HG02943 (cell line): ENCODE measurements around the gene PERP.
"Not testable (repeated sequence)": the region's sequence is repeated elsewhere in the genome, so short reads cannot be mapped to it uniquely, and the experiment has no call there.

Experiments used
- ATAC-seq: cut with Tn5 transposase; IDR thresholded peaks from one replicate; pipeline ENCODE4 v1.9.1; 2021; ENCODE audit warnings: mild to moderate bottlenecking, low read depth, moderate library complexity; ENCODE audit not compliant: unreplicated experiment

The PERP gene

DNA sequence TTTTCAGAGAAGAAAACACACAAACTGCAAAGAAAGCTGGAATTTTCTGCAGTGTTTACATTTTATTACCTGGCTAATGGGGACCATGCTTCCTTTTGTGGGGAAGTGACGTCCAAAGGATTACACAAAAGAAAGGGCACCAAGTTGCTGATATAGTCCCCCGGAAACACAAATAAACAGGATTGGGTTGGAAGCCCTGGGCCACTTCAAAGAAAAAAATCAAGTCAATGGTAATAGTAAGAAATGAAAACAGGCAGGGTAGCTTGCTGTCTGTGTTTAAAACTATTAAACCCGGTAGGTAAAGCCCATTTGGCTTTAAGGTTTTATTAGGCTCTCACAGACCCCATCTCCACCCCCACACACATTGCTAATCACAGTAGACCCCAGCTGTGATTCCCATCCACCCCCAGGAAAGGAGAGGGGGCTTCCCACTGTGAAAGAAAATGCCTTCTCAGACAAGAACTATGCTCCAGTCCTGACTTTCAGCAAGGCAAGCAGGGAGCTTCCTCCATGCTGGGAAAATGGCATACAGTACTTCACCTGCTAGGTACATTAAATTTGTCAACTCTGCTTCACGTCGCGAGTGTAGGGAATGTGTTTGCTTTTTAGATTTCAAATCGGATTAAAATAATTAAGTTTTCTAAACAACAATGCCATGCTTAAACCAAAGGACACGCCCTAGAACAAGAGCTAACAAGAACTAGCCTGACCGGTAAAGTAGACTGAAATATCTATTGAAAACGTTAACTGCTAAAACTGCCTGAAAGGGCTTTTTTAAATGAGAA, 1.1 kb downstream of the PERP start:
- no peak for ATAC-seq

DNA sequence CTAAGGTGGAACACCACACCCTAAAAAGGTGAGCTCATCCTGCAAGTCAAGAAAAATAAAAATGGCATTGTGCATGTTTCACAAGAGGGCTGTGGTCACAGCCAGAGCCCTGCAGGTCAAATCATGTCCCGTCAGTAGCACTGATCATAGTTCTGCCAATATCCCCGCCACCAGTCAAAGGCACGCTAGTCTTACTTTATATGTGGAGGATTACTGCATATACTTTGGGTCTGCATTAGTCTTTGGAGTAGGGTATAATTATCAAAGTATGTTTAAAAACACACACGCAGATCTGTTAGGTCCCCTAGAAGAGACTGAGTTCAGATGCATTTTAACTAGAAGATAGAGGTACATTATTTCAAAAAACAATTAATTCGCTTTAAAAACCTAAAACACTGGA, 1.8 kb downstream of the PERP start:
- ATAC-seq: no peak

DNA sequence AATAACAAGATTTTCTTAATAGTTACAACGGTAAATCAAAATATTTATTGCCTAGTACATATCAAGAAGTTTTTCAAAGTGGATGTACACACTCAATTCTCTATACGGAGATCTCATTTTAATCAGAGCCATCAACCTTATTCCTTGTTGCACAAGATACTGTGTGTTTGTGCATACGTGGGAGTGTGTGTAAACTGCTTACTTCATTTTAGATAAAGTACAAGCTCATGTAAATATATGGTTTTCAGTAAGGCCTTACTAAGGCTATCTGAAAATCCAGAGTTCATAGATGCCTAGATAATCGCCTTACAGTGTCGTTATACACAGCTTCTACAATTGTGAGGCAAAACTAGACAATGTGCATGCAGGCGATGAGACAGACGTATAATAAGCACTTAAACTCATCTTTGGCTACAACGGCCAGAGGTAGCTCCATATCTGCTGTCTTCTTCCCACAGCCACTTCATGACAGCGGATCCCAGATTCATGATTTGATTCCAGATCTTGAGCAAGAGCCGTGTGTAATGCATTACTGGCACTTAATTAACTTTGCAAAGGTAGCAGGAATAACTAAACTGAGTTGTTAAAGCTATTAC, 2.5 kb downstream of the PERP start:
- ATAC-seq: no peak

DNA sequence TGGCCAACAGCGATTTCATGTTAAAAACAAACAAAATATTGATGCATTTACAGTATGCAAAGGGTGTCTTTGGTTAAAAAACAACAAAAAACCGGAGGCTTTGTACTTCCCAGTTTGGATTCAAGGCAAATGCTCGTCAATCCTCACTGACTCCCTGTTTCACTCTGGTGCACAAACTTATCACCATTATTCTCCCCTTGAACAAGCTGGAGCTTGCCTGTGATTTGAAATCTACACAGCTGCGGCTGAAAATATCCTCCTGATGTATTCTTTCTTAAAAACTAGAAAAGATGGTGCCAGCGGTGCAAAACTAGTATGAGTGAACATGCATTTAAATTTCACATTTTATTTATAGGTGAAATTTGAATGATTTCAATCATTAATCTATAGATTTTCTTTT, 3.3 kb downstream of the PERP start:
- ATAC-seq: no peak

DNA sequence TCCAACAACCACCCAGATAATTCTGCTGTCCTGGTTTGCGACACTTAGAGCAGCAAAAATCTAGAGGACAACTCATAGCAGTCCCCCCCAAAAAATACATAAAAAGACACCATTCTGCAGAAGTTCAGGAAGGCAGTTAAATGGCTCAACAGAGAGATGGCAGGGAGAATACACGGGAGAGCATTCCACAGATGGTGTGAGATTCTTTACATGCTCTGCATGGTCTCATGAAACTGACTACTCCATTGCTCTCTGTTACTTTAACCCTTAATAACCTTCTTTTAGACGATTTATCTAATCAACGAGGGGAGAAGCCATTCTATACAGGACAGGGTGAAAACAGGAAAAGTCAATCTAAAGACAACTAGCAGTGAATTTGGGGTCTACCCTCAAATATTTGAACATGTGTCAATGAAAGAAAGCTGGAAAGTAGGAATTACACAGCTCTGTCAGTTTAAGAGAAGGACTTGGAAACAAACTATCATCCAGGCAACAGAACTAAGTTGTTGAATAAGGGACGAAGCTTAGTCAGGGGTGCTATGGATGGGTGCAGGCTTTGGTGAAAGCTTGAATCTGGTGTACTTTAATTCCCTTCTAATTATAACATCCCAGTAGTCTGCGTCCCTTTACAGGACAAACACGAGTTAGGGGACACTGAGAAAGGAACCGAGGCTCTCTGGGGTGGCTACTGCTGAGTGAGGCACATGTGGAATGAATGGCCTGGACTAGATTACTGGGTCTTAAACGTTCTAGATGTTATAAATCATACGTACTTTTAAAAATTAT, 5.1 kb downstream of the PERP start:
- no peak for ATAC-seq

DNA sequence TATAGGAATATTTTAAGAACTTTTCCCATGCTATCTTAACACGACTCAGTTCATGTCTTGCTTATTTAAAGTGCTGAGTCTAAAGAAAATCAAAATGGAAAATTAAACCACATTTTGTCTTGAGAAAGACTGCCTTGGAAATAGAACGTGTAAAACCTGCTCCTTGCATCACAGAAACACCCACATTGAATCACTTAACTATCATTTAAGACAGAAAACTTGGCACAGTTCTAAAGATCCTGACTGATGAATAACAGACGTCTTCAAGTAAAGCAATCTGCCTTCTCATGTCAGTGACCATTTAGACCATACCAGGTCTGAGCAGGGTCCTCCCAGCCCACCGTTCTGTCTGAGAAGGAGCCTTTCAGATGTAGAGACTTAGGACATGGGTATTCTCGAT, 7.4 kb downstream of the PERP start:
- ATAC-seq: no peak

DNA sequence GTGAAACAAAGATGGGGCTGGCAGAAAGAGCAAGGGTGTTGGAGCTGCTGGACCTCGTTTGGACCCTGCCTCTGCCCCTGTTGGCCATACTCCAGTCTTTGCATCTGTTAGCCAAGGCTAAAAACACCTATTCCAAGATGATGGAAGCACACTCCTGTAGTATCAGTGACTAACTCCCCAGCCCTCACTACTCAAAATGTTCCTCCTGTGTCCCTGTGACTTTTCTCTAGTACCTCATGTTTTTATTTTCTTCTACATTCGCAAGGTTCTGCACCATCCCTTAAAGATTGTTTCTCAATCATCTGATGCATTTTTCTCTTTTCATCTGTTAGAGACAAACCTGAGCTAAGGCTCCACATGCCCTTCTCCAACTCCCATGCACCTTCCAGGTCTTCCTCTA, 8.9 kb downstream of the PERP start:
- no peak for ATAC-seq

DNA sequence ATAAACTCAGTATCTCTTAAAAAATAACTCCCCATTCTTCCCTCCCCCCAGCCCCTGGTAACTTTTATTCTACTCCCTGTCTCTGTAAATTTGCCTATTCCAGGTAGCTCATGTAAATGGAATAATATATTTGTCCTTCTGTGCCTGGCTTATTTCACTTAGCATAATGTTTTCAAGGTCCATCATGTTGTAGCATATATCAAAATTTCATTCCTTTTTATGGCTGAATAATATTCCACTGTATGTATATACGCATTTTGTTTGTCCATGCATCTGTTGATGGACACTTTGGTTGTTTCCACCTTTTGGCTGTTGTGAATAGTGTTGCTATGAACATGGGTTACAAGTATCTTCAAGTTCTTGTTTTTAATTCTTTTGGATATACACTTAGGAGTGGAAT, 13.0 kb downstream of the PERP start:
- no peak for ATAC-seq

DNA sequence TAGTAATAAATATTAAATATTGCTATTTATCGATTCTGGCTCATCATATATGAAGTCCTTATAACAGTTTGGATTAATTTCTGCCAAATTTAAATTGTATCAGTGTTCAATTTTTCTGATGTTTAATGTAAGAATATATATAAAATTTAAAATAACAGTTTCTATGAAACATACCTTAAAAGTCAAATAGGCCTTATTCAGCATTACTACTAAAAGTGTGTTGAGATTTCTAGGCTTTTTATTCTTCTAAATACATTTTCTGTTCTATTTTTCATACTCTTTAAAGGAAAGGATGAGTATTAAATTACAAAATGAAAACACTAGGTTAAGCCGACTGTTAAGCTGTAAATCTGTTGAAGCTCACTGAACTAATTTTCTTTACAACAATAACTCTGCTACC, 13.6 kb downstream of the PERP start:
- no peak for ATAC-seq

DNA sequence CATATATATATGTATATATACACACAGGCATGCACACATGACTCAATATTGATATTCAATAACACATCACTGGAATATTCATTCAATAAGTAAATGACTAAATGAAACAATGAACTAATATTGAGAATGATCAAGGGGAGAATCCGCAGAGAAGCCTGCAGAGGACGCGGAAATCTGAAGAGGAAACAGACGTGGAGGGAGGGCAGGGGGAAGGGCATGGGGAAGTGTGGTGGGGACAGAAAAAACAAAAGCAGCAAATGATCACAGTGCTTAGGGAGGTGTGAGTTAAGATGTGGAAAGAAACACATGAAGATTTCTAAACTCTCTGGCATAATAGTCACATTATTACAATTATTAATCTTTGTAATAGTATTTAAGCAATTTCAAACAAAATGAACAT, 14.5 kb downstream of the PERP start:
- ATAC-seq: no peak

DNA sequence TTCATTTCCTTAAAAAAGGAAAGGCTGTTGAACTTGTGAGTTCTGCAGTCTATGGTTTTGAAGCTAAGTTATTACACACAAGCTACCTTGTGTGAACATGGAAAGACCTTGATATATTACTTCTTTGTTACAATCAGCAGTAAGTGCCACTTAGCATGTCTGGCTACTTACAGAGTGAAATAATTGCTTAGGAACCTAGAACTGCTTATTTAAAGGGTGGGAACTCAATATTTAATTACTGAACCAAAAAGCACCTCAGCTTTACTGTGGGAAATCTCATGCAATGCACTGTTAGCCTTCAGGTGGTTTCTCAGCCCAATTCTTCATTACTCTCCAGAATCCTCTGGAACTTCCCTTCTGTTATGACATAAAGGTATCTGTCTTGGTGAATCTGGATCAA, 17.9 kb downstream of the PERP start:
- ATAC-seq: no peak

DNA sequence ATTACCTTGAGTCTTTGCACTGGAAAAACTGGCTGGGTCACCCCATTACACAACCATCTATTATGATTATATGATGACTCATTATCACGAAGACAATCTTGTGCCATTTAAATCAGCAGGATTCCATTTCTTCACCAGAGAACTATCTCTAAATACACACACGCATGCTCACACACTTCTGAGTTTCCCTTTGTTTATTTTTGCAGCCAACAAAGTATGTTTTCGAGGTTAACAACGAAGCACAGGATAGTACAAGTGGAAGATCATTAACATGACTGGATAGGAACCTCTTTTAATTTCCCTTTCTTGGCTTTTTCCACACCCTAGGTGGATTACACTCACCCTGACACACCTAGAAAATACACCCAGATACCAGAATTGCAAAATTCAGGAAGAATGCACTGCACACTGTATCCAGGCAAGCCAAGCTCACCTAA, 18.9 kb downstream of the PERP start:
- ATAC-seq: no peak

DNA sequence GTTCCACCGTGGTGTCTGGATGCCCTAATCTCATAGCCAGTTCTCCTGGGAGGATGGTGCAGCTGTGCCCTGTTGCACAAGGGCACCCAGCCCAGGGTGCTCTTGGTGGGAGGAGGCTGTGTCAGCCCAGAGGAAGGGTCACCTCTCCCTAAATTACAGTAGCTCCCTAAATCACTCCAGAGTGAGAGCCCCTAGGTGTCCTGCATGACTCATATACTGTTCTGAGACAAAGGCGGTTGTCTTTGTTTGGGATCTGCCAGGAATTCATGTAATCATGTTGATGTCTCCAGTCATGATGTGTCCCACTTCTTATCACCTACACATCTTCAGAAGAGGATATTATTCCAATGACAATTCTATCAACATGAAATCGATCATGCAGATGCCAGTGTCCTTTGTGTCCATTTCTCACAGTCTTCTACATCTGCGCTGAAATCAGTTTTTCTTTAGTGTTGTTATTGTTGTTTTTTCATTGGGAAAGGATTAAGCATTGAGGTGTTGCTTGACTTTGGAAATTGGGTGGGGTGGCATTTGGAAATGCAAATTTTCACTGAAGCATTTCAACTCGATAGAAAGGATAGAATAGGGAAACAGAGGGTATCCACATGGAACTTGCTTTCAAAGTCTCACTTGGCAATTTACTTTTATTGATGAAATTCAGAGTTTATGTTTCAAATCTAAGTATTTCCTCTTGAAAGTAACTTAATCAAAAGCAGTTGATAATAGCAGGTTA, 19.5 kb downstream of the PERP start:
- no peak for ATAC-seq

DNA sequence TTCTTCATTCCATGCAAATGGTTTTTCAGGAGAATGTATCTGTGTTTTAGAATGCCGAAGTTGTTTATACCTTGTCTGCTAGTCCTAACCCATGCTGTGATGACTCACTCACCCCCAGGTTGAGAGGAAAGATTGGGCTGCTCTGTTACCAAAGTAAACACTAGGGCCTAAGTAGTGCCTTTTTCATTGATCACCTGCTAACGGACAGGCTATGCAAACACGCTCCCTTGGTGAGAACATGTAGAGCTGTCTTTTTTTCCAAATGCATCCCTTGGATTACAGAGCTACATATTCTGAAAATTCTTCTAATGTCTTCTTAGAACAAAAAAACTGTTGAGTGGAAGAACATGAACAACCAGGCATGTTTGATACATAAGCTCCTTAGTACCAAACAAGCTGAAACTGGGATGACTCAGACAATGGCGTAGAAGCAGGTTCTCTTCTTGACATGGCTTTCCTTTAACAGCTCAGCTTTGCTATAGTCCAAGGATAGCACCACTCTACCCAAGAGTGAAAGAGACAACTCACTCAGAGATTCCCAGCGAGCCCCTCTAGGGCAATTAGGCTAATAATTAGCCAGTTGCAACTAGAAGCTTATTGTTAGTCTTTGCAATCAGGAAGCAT, 20.5 kb downstream of the PERP start:
- no peak for ATAC-seq

DNA sequence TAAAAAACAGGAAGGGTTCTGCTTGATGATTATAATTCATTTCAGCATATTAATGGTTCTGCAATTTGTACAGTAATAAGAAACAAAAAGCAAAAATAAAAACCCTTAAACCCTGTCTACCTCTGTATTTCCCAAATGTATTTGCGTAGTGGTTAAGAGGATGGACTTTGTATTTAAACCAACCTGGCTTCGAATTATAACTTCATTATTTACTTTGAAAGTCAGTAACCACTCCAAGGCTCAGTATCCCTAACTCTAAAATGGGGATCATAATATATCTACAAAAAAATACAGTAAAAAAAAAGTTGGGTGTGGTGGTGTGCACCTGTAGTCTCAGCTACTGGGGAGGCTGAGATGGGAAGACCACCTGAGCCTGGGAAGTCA, 21.4 kb downstream of the PERP start:
- no peak for ATAC-seq

DNA sequence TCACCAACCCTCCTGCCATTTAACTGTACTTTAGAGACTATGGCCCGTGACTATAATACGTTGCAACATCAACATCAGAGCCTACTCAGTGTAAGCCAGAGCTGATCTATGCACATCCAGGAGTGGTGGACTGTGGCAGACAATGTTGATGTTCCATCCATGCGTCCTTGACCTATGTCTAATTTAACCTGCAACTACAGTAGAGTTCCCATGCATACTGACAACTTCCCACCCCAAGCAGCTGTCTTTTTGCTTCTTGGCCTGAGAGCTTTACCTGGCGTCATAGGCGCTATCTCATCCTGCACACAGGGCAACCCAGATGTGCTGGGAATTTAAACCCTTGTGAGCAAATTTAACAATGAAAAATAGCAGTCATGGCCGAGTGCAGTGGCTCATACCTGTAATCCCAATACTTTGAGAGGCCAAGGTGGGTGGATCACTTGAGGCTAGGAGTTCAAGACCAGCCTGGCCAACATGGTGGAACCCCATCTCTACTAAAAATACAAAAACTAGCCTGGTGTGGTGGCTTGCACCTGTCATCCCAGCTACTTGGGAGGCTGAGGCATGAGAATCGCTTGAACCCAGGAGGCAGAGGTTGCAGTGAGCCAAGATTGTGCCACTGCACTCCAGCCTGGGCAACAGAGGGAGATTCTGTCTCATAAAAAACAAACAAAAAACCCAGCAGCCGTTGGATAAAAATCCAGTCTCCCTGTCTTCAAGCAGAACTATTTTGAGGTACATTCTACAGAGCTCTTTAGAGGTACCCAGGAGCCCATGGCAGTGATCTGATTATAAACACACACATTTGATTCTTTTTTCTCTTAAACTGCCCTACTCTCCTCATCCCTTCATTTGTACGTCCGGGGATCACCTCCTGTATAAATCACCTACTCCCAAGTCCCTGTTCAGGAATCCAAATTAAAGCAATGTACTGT, 22.0 kb downstream of the PERP start:
- no peak for ATAC-seq

DNA sequence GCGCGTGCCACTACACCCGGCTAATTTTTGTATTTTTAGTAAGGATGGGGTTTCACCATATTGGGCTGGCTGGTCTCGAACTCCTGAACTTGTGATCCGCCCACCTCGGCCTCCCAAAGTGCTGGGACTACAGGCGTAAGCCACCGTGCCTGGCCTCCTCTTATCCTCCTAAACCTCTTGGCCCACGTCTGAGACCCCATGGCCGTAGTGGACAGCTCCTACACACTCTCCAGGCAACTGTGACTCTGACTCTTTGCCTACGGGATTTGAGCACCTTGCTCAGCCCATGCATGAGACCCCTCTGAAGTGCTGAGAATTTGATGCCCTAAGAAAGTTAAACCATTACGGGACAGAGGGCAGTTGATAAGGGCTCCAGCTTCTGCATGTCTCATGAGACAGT, 25.0 kb downstream of the PERP start:
- ATAC-seq: no peak

DNA sequence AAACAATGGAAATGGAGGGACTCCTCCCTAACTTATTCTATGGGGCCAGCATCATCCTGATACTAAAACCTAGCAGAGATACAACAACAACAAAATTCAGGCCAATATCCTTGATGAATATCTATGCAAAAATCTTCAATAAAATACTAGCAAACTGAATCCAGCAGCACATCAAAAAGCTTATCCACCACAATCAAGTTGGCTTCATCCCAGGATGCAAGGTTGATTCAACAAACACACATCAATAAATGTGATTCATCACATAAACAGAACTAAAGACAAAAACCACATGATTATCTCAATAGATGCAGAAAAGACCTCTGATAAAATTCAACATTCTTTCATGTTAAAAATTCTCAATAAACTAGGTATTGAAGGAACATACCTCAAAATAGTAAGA, 27.7 kb downstream of the PERP start:
- ATAC-seq: not testable (repeated sequence)

DNA sequence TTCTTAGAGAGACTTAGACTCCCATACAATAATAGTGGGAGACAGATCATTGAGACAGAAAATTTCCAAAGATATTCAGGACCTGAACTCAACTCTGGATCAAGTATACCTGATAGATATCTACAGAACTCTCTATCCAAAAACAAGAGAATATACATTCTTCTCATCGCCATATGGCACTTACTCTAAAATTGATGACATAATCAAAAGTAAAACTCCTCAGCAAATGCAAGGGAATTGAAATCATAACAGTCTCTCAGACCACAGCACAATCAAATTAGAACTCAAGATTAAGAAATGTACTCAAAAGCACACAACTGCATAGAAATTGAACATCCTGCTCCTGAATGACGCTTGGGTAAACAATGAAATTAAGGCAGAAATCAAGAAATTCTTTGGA, 28.7 kb downstream of the PERP start:
- no peak for ATAC-seq

DNA sequence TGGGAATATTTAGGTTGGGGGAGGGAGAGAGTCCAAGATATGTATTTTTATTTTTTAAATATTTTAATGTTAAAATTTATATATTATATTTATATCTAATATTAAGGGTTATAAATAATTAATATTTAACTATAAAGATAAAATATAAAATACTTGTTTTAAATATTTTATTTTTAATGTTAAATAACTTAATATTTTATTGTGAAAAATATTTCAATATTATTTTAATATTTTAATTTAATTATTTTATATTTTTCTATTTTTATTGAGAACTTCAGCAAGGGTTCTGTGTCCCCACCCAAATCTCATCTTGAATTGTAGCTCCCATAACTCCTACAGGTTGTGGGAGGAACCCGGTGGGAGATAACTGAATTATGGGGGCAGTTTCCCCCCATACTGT, 34.0 kb downstream of the PERP start:
- ATAC-seq: no peak
